Right lobe of liver (tissue), 4 donors: ENCODE results near the gene FAM221A.

ENCODE experiments used
- POLR2A ChIP-seq: fragments of 450-650 bp; IDR thresholded peaks from one replicate; pipeline ENCODE4 v1.6.1; 2017; ENCODE audit warnings: antibody characterized with exemption, mild to moderate bottlenecking
- TF ChIP-seq, protein P1 (sequence below), 4 donors: fragments of 200-600 bp in 3 of 4; fragments of 450-650 bp in 1 of 4; IDR thresholded peaks; one replicate each; pipeline versions ENCODE4 v1.5.1 to v1.8.0; 2016 to 2022; ENCODE audit warnings: antibody characterized with exemption in 4 of 4, mild to moderate bottlenecking in 2 of 4
- donor health status: DM: no; HTN: no; CAD: no.
- donor health status: DM: no; HTN: no; CAD: no.
- donor health status: DM: no; HTN: yes; CAD: no.

DNA sequence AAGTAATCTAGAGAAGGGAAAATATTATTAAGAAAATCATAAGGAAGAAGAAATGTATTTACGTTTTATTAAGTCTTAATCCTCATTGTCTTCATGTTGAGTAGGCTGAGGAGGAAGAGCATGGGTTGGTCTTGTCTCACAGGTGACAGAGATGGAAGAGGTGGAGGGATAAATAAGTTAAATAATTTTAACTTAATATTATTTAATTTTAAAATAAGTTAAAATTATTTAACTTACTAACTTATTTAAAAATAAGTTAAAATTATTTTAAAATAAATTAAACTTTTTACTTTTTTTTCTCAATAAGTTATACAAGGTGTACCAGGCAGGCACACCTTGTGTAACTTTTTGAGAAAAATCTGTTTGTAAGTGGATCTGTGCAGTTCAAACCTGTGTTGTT, 66.6 kb downstream of the FAM221A start:
- TF ChIP-seq, protein P1, sequence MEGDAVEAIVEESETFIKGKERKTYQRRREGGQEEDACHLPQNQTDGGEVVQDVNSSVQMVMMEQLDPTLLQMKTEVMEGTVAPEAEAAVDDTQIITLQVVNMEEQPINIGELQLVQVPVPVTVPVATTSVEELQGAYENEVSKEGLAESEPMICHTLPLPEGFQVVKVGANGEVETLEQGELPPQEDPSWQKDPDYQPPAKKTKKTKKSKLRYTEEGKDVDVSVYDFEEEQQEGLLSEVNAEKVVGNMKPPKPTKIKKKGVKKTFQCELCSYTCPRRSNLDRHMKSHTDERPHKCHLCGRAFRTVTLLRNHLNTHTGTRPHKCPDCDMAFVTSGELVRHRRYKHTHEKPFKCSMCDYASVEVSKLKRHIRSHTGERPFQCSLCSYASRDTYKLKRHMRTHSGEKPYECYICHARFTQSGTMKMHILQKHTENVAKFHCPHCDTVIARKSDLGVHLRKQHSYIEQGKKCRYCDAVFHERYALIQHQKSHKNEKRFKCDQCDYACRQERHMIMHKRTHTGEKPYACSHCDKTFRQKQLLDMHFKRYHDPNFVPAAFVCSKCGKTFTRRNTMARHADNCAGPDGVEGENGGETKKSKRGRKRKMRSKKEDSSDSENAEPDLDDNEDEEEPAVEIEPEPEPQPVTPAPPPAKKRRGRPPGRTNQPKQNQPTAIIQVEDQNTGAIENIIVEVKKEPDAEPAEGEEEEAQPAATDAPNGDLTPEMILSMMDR (IDR thresholded peaks at IDR 0.05) = no peak
- TF ChIP-seq POLR2A = no peak
